Activated CD8-positive, alpha-beta memory T cell treated with anti-CD3 and anti-CD28 coated beads for 24 hours (primary cell): ENCODE data around the gene CROT.

ENCODE experiments used
- DNase-seq: peaks from one replicate; pipeline ENCODE4 v3.0.0-alpha.2; 2020

The CROT gene

GRCh38 chr7:87344446-87344845 lies 1.0 kb upstream of the CROT start:
- DNase-seq, result no peak

GRCh38 chr7:87345962-87346371 lies 503 bp downstream of the CROT start:
- DNase-seq, result no peak

DNA sequence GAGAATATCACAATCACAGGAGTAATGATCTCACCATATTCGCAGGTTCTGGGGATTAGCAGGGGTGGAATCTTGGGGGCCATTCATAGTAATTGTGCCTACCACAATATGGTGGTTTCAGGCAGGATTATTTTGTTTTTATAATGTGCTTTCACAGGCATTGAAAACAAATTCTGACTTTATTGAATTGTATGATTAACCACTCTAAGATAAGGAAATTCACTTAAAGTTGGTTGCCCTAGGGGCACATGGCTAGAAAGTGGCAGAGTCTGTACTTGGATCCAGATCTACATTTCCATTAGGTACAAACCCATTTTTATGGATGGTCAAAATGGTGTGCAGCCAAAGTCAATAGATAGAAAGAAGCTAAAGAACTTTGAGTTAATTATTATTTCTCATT lies 1.7 kb downstream of the CROT start:
- DNase-seq, result no peak

- DNase-seq, result no peak
These were observed 2.2 kb downstream of the CROT start for GRCh38 chr7:87347664-87348063.

DNA sequence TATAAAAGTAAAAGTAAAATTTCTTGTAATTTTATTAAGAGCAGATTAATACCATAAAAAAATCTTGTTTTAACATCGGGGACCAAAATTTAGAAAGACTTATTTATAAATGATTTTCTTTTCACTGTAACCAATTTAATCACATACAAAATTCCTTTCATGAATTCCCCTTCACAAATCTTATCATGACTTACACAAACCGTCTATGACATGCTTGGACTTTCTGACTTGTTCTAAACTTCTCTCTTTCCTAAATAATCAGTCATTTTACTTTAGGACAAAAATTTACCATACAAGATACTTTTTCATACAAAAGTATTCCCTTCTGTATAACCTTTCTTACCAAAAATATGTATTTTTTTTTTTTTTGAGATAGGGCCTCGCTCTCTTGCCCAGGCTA lies 9.3 kb downstream of the CROT start:
- no peak for DNase-seq

GRCh38 chr7:87356448-87356847 lies 11.0 kb downstream of the CROT start:
- DNase-seq, result no peak

DNA sequence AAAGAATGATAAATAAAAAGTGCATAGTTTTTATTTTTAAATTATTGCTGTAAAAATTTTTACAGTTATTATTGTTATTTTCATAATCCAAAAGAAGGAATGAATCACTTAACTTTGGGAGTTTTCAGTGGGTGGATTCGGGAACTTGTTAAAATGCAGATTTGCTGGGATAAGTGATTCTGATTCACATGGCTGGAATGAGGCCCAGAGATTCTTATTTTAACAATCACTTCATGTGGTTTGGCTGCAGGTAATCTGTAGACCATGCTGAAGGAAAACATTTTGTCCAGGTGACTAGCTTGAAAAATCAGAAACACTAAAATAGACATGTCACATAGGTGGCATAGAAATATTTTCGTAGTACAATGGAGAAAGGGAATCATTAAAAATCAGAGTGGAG lies 13.9 kb downstream of the CROT start:
- DNase-seq, result no peak

- no peak for DNase-seq
These were observed 15.9 kb downstream of the CROT start for GRCh38 chr7:87361320-87361719.

- no peak for DNase-seq
These were observed 17.9 kb downstream of the CROT start for GRCh38 chr7:87363342-87363741.

DNA sequence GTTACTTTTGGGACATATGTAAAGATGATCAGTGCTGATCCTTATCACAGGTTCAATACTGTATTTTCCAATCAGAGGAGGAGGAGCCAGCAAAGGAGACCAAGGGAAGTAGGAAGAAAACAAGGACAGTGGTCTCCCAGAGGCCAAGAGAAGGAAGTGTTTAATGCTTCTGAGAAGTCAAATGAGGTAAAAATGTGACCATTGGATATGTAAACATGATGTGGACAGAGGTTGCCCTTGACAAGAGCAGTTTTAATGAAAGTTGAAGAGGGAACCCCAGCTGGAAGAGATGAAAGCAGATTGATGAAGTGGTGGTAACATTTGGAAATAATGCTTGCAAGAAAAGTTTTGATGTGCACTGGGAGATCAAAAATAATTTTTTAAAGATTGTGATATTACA lies 18.8 kb downstream of the CROT start:
- no peak for DNase-seq

DNA sequence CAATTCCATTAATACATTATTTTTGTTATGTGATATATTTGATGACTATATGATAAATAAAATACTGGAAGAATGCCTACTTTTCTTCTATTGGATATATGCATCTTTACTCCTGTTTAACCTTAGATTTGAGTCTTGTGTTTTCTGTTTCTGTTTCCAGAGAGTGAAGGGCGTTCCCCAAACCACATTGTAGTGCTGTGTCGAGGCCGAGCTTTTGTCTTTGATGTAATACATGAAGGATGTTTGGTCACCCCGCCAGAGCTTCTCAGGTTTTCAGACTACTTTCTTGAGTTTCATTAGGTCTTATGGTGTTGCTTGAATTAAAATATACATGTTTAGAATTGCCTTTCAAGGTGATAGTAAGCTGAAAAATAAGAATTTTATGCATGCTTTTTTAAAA lies 23.8 kb downstream of the CROT start:
- no peak for DNase-seq

DNA sequence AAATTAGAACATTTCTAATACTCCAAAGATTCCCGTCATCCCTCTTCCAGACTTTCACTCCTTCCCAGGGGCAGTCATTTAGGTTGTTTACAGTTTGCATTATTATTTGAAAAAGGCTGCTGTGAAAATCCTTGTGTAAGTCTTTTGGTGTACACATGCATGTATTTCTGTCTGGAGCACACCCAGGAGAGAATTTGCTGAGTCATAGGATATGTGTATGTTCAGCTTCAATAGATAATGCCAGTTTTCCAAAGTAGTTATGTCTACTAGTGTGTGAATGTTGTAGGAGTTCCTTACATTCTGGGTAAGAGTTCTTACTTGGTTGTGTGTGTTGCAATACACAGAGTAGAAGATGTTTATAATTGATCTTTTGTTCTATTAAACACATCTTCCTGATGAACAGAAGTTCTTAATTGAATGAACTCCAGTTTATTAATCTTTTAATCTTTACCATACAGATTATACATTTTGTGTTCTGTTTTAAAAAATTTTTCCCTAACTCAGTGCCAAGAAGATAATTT lies 25.3 kb downstream of the CROT start:
- DNase-seq, result no peak

DNA sequence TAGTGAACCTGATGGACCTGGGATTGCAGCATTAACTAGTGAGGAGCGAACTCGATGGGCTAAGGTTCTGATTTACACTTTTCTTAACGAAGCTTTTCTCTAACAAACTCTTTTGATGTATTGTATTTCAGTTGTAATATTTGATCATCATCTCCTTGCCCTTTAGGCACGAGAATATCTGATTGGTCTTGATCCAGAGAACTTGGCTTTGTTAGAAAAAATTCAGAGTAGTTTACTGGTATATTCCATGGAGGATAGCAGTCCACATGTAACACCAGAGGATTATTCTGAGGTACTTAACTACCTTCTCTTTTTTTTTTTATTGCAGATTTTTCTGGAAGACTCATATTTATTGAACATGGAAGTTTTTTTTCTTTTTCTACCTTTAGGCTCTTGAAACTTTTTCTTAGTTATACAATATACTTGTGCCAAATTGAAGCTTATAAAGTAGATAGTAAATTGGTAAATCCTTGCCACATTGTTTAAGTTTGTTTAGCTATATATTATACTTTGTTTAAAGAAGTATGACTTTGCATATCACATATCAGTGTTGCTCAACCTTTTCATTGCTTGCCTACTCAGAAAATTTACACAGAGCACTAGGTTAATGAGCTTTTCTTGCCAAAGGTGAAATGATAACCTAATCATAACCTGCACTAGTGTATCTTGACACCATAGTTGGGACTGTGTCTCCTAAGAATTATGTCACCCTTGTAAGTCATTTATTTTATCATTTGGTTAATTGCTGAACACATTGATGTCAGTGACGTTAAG lies 30.4 kb downstream of the CROT start:
- no peak for DNase-seq

- no peak for DNase-seq
These were observed 35.4 kb downstream of the CROT start for GRCh38 chr7:87380905-87381304.

GRCh38 chr7:87391020-87391701 lies 45.7 kb downstream of the CROT start:
- no peak for DNase-seq

DNA sequence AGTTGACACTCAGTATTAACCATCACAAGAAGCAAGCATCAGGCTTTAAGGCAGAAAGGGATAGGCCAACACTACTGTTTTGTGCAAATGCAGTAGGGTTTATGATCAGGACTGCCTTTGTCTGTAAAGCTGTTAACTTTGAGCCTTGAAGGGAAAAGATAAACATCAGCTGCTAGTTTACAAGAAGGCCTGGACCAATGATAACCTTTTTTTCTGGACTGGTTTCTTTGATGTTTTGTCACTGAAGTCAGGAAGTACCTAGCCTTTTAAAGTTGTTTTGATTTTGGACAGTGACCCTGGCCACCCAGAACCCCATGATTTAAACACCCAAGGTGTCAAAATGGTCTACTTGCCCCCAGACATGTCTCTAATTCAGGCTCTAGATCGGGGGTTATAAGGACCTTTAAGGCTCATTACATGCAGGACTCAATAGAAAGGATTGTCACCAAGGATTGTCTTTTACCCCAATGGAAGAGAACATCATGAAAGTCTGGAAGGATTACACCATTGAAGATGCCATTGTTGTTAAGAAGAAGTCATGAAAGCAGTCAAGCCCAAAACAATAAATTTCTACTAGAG lies 50.1 kb downstream of the CROT start:
- no peak for DNase-seq

DNA sequence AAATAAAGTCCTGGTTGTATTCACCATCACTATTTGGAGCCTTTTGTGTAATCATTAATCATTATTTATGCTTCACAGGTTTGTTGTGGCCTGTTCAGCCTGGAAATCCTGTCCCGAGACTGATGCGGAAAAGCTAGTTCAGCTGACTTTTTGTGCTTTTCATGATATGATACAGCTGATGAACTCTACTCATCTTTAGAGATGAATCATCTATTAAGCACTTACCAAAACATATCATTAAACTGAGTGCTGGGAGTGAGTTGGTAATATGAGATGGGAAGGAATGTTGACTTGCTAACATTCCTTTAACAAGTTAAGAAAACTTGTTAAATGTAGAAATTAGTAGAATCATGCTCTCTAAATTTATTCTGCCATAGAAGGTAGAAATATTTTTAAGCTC lies 53.0 kb downstream of the CROT start:
- no peak for DNase-seq

DNA sequence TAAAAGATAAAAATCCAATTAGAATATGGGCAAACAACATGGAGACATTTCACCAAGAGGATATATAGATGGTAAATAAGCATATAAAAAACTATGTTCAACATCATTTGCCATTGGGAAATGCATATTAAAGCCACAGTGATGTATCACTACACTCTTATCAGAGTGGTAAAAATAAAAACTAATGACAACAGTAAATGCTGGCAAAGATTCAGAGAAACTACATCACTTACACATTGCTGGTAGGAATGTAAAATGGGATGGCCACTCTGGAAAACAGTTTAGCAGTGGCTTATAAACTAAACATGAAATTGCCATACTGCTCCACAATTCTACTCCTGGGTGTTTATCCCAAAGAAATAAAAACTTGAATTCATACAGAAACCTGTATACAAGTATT lies 59.2 kb downstream of the CROT start:
- no peak for DNase-seq

DNA sequence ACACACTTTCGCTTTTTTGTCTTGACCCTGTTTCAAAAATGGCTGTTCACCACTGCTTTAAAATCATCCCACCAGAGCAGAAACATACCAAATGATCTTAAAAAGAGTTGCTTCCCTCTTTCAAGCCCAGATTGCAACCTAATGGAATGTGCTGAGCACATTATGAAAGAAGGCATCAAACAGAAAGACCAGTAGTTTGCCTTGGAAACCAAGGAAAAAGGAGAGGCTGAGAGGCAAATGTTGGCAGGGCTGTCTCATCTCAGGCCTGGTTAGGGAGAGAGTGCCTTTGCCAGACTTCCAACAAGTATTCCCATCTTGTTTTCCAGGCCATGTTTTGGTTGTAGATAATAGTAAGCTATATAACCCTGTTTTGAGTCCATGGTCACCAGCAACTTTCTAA lies 65.7 kb downstream of the CROT start:
- no peak for DNase-seq

DNA sequence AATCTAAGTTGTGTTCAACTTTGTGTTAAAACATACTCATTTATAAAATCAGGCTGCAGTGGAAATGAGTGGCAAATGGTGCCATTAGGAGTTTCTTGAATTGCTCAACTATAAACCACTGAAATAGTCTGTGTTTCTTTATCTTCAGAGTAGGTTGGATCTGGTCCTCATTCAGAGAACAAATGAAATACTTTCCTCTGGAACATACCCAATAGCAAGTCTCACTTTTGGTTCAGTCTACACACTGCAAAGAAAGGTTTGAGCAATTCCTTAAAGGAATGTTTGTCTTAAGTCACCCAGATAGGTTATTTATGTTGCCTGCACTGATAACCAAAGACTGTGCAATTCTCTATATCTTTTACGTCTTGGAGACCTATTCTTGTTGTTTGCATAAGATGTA lies 67.6 kb downstream of the CROT start:
- DNase-seq, result no peak

- no peak for DNase-seq
These were observed 68.7 kb downstream of the CROT start for GRCh38 chr7:87413951-87414793.

- no peak for DNase-seq
These were observed 69.3 kb downstream of the CROT start for GRCh38 chr7:87414794-87415188.
